Esophagus squamous epithelium (tissue), 5 donors: ENCODE results near the gene CHST3. TPM values are rescaled to one million over a fixed set of nuclear protein-coding genes. Genes with fewer than 3 reads are reported as not detected.
A peak's percentile ranks its signal among the peaks of the same experiment; 100 is the strongest.

Source experiments
- DNase-seq: peaks from one replicate; lab custom pipeline; 2025; lab: John Stamatoyannopoulos, UW
- H3K27ac ChIP-seq, 4 donors: fragments of 200-600 bp; sonication (generic); one replicate each; pipeline ENCODE4 v1.5.1; 2016 to 2019; ENCODE audit warnings: mild to moderate bottlenecking in 1 of 4
- H3K27me3 ChIP-seq, 4 donors: fragments of 200-600 bp; sonication (generic); 1 replicate in 3 of 4; 2 replicates in 1 of 4; pipeline versions ENCODE4 v1.5.1 to v1.6.0; 2017 to 2021; ENCODE audit warnings: antibody characterized with exemption in 1 of 4
- H3K36me3 ChIP-seq, 3 donors: fragments of 200-600 bp; sonication (generic); one replicate each; pipeline ENCODE4 v1.5.1; 2016 to 2019
- H3K4me1 ChIP-seq, 3 donors: fragments of 200-600 bp; sonication (generic); one replicate each; pipeline ENCODE4 v1.5.1; 2017 to 2019
- H3K4me3 ChIP-seq, 4 donors: fragments of 200-600 bp; sonication (generic); 1 replicate in 3 of 4; 2 replicates in 1 of 4; pipeline ENCODE4 v1.5.1; 2016 to 2019; ENCODE audit warnings: mild to moderate bottlenecking in 2 of 4, moderate library complexity in 1 of 4
- H3K9me3 ChIP-seq, 3 donors: fragments of 200-600 bp; sonication (generic); one replicate each; pipeline ENCODE4 v1.5.1; 2016 to 2019
- CTCF ChIP-seq, 6 experiments: fragments of 450-650 bp in 4 of 6; fragments of 200-600 bp in 2 of 6; sonication (generic) in 2 of 6; IDR thresholded peaks; one replicate each; pipeline ENCODE4 v1.5.1; 2016 to 2019; ENCODE audit warnings: antibody characterized with exemption in 6 of 6, mild to moderate bottlenecking in 4 of 6, moderate library complexity in 4 of 6
- POLR2A ChIP-seq, 4 donors: fragments of 450-650 bp; IDR thresholded peaks; one replicate each; pipeline ENCODE4 v1.6.1; 2017; ENCODE audit warnings: antibody characterized with exemption in 4 of 4, mild to moderate bottlenecking in 4 of 4, moderate library complexity in 3 of 4
- WGBS, 2 donors: methylation state at CpG; one replicate each; pipeline ENCODE4 v1.1.5; 2018; 5-methylcytosine and 5-hydroxymethylcytosine counted together
- intact Hi-C: fragments of 100-400 bp; cut with DNase I; formaldehyde crosslinking; loops from one replicate; pipeline ENCODE4 v1.15.0; 2022
- total RNA-seq, 4 donors: library from RNA; depleted of rRNA; stranded (reverse); fragments of >200 nt; gene quantifications; one replicate each; pipeline ENCODE4 v1.1.0, GENCODE V29; 2016
- donor health status: DM: yes; HTN: yes; CAD: no.

CHST3 gene
- total RNA-seq, 4 donors from 2014 or later = 5.3 to 15.4 (median 9.6) TPM

GRCh38 chr10:71978476-71978875, 14.3 kb downstream of the CHST3 start:
- Histone ChIP-seq H3K4me1 (peaks cover 53 to 100% (median 89%) of the 10 kb centered on the region in 3 donors), H3K27ac (peak overlapping the region in 2 of 4 donors; percentile 64 to 86)
- DNase-seq = no peak

GRCh38 chr10:71978988-71979691, 14.9 kb downstream of the CHST3 start:
- Histone ChIP-seq H3K27me3 (no peaks in the 10 kb centered on the region), H3K27ac (peak overlapping the region in 2 of 4 donors; percentile 64 to 86), H3K4me1 (peaks cover 51 to 100% (median 88%) of the 10 kb centered on the region in 3 donors), H3K9me3 (no peaks in the 10 kb centered on the region), H3K4me3 (no peak overlapping the region), H3K36me3 (no peaks in the 10 kb centered on the region)
- DNase-seq = no peak
- intact Hi-C loops = no loop called here
- WGBS, 2 donors = 46 to 62% methylated on average over 13 of the region's 15 CpGs
- TF ChIP-seq POLR2A (IDR thresholded peaks at IDR 0.05) (no peak), CTCF (IDR thresholded peaks at IDR 0.05) (no peak)

More at GRCh38 chr10:71978476-71978875, 14.3 kb downstream of the CHST3 start:
- Histone ChIP-seq H3K36me3 (no peaks in the 10 kb centered on the region), H3K9me3 (no peaks in the 10 kb centered on the region), H3K4me3 (no peak overlapping the region), H3K27me3 (no peaks in the 10 kb centered on the region)
- TF ChIP-seq CTCF (IDR thresholded peaks at IDR 0.05) = no peak
- no peak for TF ChIP-seq POLR2A (IDR thresholded peaks at IDR 0.05)
- 79 to 82% methylated on average over 4 to 6 of the region's 7 CpGs for WGBS, 2 donors
- intact Hi-C loops = no loop called here

GRCh38 chr10:71979692-71980062, 15.5 kb downstream of the CHST3 start:
- Histone ChIP-seq H3K4me3 (no peak overlapping the region), H3K27me3 (no peaks in the 10 kb centered on the region), H3K4me1 (peaks cover 51 to 100% (median 88%) of the 10 kb centered on the region in 3 donors), H3K9me3 (no peaks in the 10 kb centered on the region), H3K36me3 (no peaks in the 10 kb centered on the region), H3K27ac (peak overlapping the region in 3 of 4 donors; percentile 25 to 86 (median 64))
- intact Hi-C loops = no loop called here
- 86 to 87% methylated on average over 5 of the region's 5 CpGs for WGBS, 2 donors
- TF ChIP-seq POLR2A (IDR thresholded peaks at IDR 0.05) (no peak), CTCF (IDR thresholded peaks at IDR 0.05) (no peak)
- DNase-seq = no peak

- TF ChIP-seq CTCF (IDR thresholded peaks at IDR 0.05) = no peak
- TF ChIP-seq POLR2A (IDR thresholded peaks at IDR 0.05) = no peak
- peaks cover 52 to 100% (median 88%) of the 10 kb centered on the region in 3 donors for H3K4me1 ChIP-seq
Measured at GRCh38 chr10:71980181-71981014, 16.2 kb downstream of the CHST3 start.

More at GRCh38 chr10:71980181-71981014, 16.2 kb downstream of the CHST3 start:
- intact Hi-C loops = no loop called here
- DNase-seq = no peak
- peaks cover 0 to 4% (median 0%) of the 10 kb centered on the region in 3 donors for H3K36me3 ChIP-seq
- no peaks in the 10 kb centered on the region for H3K27me3 ChIP-seq
- H3K27ac ChIP-seq = peak overlapping the region in 3 of 4 donors; percentile 64 to 86 (median 86)
- no peak overlapping the region for H3K4me3 ChIP-seq
- no peaks in the 10 kb centered on the region for H3K9me3 ChIP-seq
- WGBS, 2 donors = 45 to 49% methylated on average over 8 to 10 of the region's 10 CpGs
